Measurements from ENCODE around the gene GIMAP6.

GRCh38 chr7:150626696-150627095 is 5.5 kb downstream of the GIMAP6 start:
- TF ChIP-seq CTCF (CRISPR knock-in tag; IDR thresholded peaks at IDR 0.05) (no peak), TAF15 (IDR thresholded peaks at IDR 0.05; ENCODE audit: low read depth, low read length, poor library complexity, severe bottlenecking) (no peak), REST (IDR thresholded peaks at IDR 0.05; ENCODE audit: borderline replicate concordance in 1 of 2, low read depth in 1 of 2, low read length in 2 of 2) (no peak), ZNF274 (CRISPR knock-in tag; IDR thresholded peaks at IDR 0.05) (no peak), ZKSCAN1 (IDR thresholded peaks at IDR 0.05; ENCODE audit: low read length) (no peak), ZNF24 (IDR thresholded peaks at IDR 0.05) (no peak), MAX (IDR thresholded peaks at IDR 0.05) (no peak), FOXP1 (IDR thresholded peaks at IDR 0.05) (no peak), FOXP1 (CRISPR knock-in tag; IDR thresholded peaks at IDR 0.05) (no peak)
